Subcutaneous abdominal adipose tissue (tissue), 5 donors: Measurements from ENCODE around the gene CDK13.
A peak's percentile ranks its signal among the peaks of the same experiment; 100 is the strongest.

Experiments
- H3K27ac ChIP-seq: one replicate; pipeline ENCODE4 v1.7.0; 2013; ENCODE audit warnings: low read depth, mild to moderate bottlenecking, inconsistent platforms, low read length, moderate library complexity
- H3K27me3 ChIP-seq, 5 donors: one replicate each; pipeline ENCODE4 v1.7.0; 2013; ENCODE audit warnings: low read length in 5 of 5, inconsistent platforms in 1 of 5; ENCODE audit not compliant: control insufficient read depth in 5 of 5, insufficient read depth in 4 of 5
- H3K36me3 ChIP-seq, 5 donors: one replicate each; pipeline ENCODE4 v1.7.0; 2013; ENCODE audit warnings: low read length in 5 of 5; ENCODE audit not compliant: control insufficient read depth in 5 of 5, insufficient read depth in 5 of 5
- H3K4me1 ChIP-seq, 5 donors: one replicate each; pipeline ENCODE4 v1.7.0; 2013; ENCODE audit warnings: low read length in 5 of 5, mild to moderate bottlenecking in 3 of 5, moderate library complexity in 1 of 5; ENCODE audit not compliant: control insufficient read depth in 5 of 5, insufficient read depth in 5 of 5
- H3K4me3 ChIP-seq, 5 donors: one replicate each; pipeline ENCODE4 v1.7.0; 2013; ENCODE audit warnings: low read length in 5 of 5, low read depth in 1 of 5
- H3K9ac ChIP-seq, 5 donors: one replicate each; pipeline ENCODE4 v1.7.0; 2013; ENCODE audit warnings: low read length in 5 of 5, mild to moderate bottlenecking in 4 of 5, moderate library complexity in 3 of 5
- H3K9me3 ChIP-seq, 5 donors: one replicate each; pipeline ENCODE4 v1.7.0; 2013; ENCODE audit warnings: low read length in 5 of 5; ENCODE audit not compliant: control insufficient read depth in 5 of 5
- donor health status: healthy.
- donor health status: healthy.
- donor health status: healthy.
- donor health status: healthy.
- donor health status: healthy.

Gene CDK13

GRCh38 chr7:40001649-40002048, 51.6 kb downstream of the CDK13 start:
- no peak overlapping the region for H3K9ac ChIP-seq
- H3K27ac ChIP-seq, result no peak overlapping the region
- no peaks in the 10 kb centered on the region for H3K9me3 ChIP-seq
- no peaks in the 10 kb centered on the region for H3K4me1 ChIP-seq
- H3K27me3 ChIP-seq, result no peaks in the 10 kb centered on the region
- H3K4me3 ChIP-seq, result no peak overlapping the region
- peaks cover 7 to 19% (median 15%) of the 10 kb centered on the region in 5 donors for H3K36me3 ChIP-seq

GRCh38 chr7:40003597-40003996, 53.5 kb downstream of the CDK13 start:
- Histone ChIP-seq H3K27ac (no peak overlapping the region), H3K27me3 (no peaks in the 10 kb centered on the region), H3K4me1 (peaks cover 0 to 6% (median 0%) of the 10 kb centered on the region in 5 donors), H3K9ac (no peak overlapping the region), H3K9me3 (no peaks in the 10 kb centered on the region), H3K4me3 (no peak overlapping the region), H3K36me3 (peaks cover 8 to 18% (median 15%) of the 10 kb centered on the region in 5 donors)

- Histone ChIP-seq H3K4me1 (peaks cover 0 to 19% (median 3%) of the 10 kb centered on the region in 5 donors), H3K27ac (no peak overlapping the region), H3K4me3 (no peak overlapping the region), H3K36me3 (peaks cover 8 to 19% (median 12%) of the 10 kb centered on the region in 5 donors), H3K9ac (no peak overlapping the region), H3K27me3 (no peaks in the 10 kb centered on the region), H3K9me3 (no peaks in the 10 kb centered on the region)
Measured at GRCh38 chr7:40008223-40008815, 58.3 kb downstream of the CDK13 start.

GRCh38 chr7:40009301-40009700, 59.2 kb downstream of the CDK13 start:
- Histone ChIP-seq H3K27ac (peak overlapping the region; percentile 11), H3K36me3 (peaks cover 4 to 13% (median 8%) of the 10 kb centered on the region in 5 donors), H3K4me1 (peaks cover 0 to 19% (median 3%) of the 10 kb centered on the region in 5 donors), H3K4me3 (no peak overlapping the region), H3K9me3 (no peaks in the 10 kb centered on the region), H3K9ac (peak overlapping the region in 1 of 5 donors; percentile 35), H3K27me3 (no peaks in the 10 kb centered on the region)

GRCh38 chr7:40014376-40014775, 64.3 kb downstream of the CDK13 start:
- Histone ChIP-seq H3K9ac (no peak overlapping the region), H3K4me3 (no peak overlapping the region), H3K27me3 (no peaks in the 10 kb centered on the region), H3K4me1 (peaks cover 3 to 14% (median 6%) of the 10 kb centered on the region in 5 donors), H3K36me3 (peaks cover 6 to 18% (median 10%) of the 10 kb centered on the region in 5 donors), H3K27ac (no peak overlapping the region), H3K9me3 (no peaks in the 10 kb centered on the region)

GRCh38 chr7:40015790-40016296, 65.8 kb downstream of the CDK13 start:
- peaks cover 4 to 10% (median 7%) of the 10 kb centered on the region in 5 donors for H3K36me3 ChIP-seq
- no peak overlapping the region for H3K27ac ChIP-seq
- H3K27me3 ChIP-seq, result no peaks in the 10 kb centered on the region
- peaks cover 3 to 8% (median 5%) of the 10 kb centered on the region in 5 donors for H3K4me1 ChIP-seq
- no peak overlapping the region for H3K9ac ChIP-seq
- H3K9me3 ChIP-seq, result no peaks in the 10 kb centered on the region
- no peak overlapping the region for H3K4me3 ChIP-seq

GRCh38 chr7:40019558-40019957, 69.5 kb downstream of the CDK13 start:
- Histone ChIP-seq H3K27ac (no peak overlapping the region), H3K4me1 (peaks cover 3 to 8% (median 5%) of the 10 kb centered on the region in 5 donors), H3K27me3 (no peaks in the 10 kb centered on the region), H3K9ac (no peak overlapping the region), H3K36me3 (peaks cover 4 to 15% (median 12%) of the 10 kb centered on the region in 5 donors), H3K4me3 (no peak overlapping the region), H3K9me3 (no peaks in the 10 kb centered on the region)

- H3K27me3 ChIP-seq, result no peaks in the 10 kb centered on the region
- H3K4me3 ChIP-seq, result no peak overlapping the region
- no peak overlapping the region for H3K27ac ChIP-seq
- H3K9ac ChIP-seq, result no peak overlapping the region
- H3K4me1 ChIP-seq, result no peaks in the 10 kb centered on the region
- peaks cover 2 to 14% (median 10%) of the 10 kb centered on the region in 5 donors for H3K36me3 ChIP-seq
- H3K9me3 ChIP-seq, result no peaks in the 10 kb centered on the region
Measured at GRCh38 chr7:40024048-40024447, 74.0 kb downstream of the CDK13 start.

- no peak overlapping the region for H3K9ac ChIP-seq
- H3K27ac ChIP-seq, result no peak overlapping the region
- H3K9me3 ChIP-seq, result no peaks in the 10 kb centered on the region
- H3K4me1 ChIP-seq, result no peaks in the 10 kb centered on the region
- no peak overlapping the region for H3K4me3 ChIP-seq
- H3K36me3 ChIP-seq, result peaks cover 2 to 14% (median 9%) of the 10 kb centered on the region in 5 donors
- H3K27me3 ChIP-seq, result no peaks in the 10 kb centered on the region
Measured at GRCh38 chr7:40024841-40025240, 74.8 kb downstream of the CDK13 start.

- Histone ChIP-seq H3K27ac (no peak overlapping the region), H3K4me1 (no peaks in the 10 kb centered on the region), H3K4me3 (no peak overlapping the region), H3K27me3 (no peaks in the 10 kb centered on the region), H3K36me3 (peaks cover 2 to 19% (median 9%) of the 10 kb centered on the region in 5 donors), H3K9ac (no peak overlapping the region), H3K9me3 (no peaks in the 10 kb centered on the region)
Measured at GRCh38 chr7:40027545-40027944, 77.5 kb downstream of the CDK13 start.
